Adrenal gland (tissue), 5 donors: ENCODE measurements around the gene FBXO46.

ENCODE experiments used
- CTCF ChIP-seq, 6 experiments: fragments of 450-650 bp in 4 of 6; fragments of 200-600 bp in 2 of 6; sonication (generic) in 1 of 6; IDR thresholded peaks; 1 replicate in 5 of 6; 2 replicates in 1 of 6; pipeline versions ENCODE4 v1.5.1 to v1.8.0; 2016 to 2021; ENCODE audit warnings: antibody characterized with exemption in 6 of 6, mild to moderate bottlenecking in 2 of 6, moderate library complexity in 1 of 6
- POLR2A ChIP-seq, 2 donors: fragments of 450-650 bp; IDR thresholded peaks; one replicate each; pipeline ENCODE4 v1.6.1; 2017; ENCODE audit warnings: antibody characterized with exemption in 2 of 2, mild to moderate bottlenecking in 2 of 2, moderate library complexity in 1 of 2
- donor health status: DM: no; HTN: no; CAD: no.

- TF ChIP-seq CTCF (IDR thresholded peaks at IDR 0.05) (no peak), POLR2A (IDR thresholded peaks at IDR 0.05) (peak in 1 of 2 donors; percentile 8)
These were observed 35.7 kb upstream of the FBXO46 start for GRCh38 chr19:45766296-45766868.
